ENCODE data around the gene RBM43. TPM values are rescaled to one million over a fixed set of nuclear protein-coding genes. Genes with fewer than 3 reads are reported as not detected.

The RBM43 gene
- polyA plus RNA-seq, 2 of the 4 experiments (the other 2 are of a cell fraction): 4.8 to 9.3 TPM

GRCh38 chr2:151246152-151246551, 15.5 kb downstream of the RBM43 start:
- no peak for TF ChIP-seq FOSB (CRISPR knock-in tag; IDR thresholded peaks at IDR 0.05)
- TF ChIP-seq EHMT2 (IDR thresholded peaks at IDR 0.05; ENCODE audit: low read depth): no peak
- no peak for TF ChIP-seq HOXA7 (CRISPR knock-in tag; IDR thresholded peaks at IDR 0.05)
- TF ChIP-seq CHD2 (IDR thresholded peaks at IDR 0.05; ENCODE audit: low read length, partially characterized antibody): no peak
- ChIA-PET POLR2A (no interaction called here), CTCF (no interaction called here)
- DNase-seq (ENCODE audit: low read depth in 1 of 2, low spot score in 1 of 2) (no peak), ATAC-seq (no peak), FAIRE-seq (no peak)
- no peak overlapping the region for H3K27ac ChIP-seq
- H3K9me3 ChIP-seq: no peaks in the 10 kb centered on the region
- H3K4me1 ChIP-seq: 0 out of 3 replicates have a peak, but pooled peaks cover 4% of the 10 kb centered on the region
- no peak overlapping the region for H3K4me3 ChIP-seq
- 46% methylated on average over 1 of the region's 1 CpG for WGBS (ENCODE audit: missing lambda C conversion rate)
- H3K4me2 ChIP-seq: no peak overlapping the region

DNA sequence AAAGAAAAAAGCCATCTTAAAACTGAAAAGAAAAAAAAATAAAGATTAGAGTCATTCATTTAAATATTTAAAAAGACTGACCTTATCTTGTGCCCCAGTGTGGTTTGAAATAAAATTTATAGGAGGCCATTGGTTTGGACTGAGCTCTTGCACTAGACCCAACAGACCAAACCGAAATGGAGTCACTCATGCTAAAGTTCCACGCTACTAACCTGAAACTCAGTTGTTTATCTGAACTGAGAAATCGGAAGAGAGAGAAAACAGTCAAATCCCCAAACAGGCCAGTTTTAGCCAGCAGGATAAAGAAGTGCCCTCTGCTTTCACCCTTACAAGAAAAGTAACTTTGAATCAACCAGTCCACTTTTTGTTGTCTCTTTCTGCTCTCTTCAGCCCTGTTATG, 18.2 kb downstream of the RBM43 start:
- no peak for TF ChIP-seq MAX (IDR thresholded peaks at IDR 0.05)
- no peak for TF ChIP-seq HOXB13 (CRISPR knock-in tag; IDR thresholded peaks at IDR 0.05; ENCODE audit: low read depth)
- no peak for TF ChIP-seq REST (IDR thresholded peaks at IDR 0.05)
- no peak for TF ChIP-seq TP53 (CRISPR knock-in tag; IDR thresholded peaks at IDR 0.05)
- no peak for TF ChIP-seq MYC (IDR thresholded peaks at IDR 0.05; ENCODE audit: borderline replicate concordance, low read length)
- TF ChIP-seq ELK1 (IDR thresholded peaks at IDR 0.05; ENCODE audit: low read depth, low read length): no peak
- no peak for TF ChIP-seq RARB (CRISPR knock-in tag; IDR thresholded peaks at IDR 0.05)
- no peak for TF ChIP-seq ZSCAN20 (CRISPR knock-in tag; IDR thresholded peaks at IDR 0.05)
- no peak for TF ChIP-seq NFE2L2 (conservative IDR thresholded peaks at IDR 0.05; ENCODE audit: low read length)
- TF ChIP-seq CEBPB (IDR thresholded peaks at IDR 0.05): no peak
- TF ChIP-seq, protein P1, sequence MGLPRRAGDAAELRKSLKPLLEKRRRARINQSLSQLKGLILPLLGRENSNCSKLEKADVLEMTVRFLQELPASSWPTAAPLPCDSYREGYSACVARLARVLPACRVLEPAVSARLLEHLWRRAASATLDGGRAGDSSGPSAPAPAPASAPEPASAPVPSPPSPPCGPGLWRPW (IDR thresholded peaks at IDR 0.05): no peak
- no peak for TF ChIP-seq NPAS2 (CRISPR knock-in tag; IDR thresholded peaks at IDR 0.05; ENCODE audit: borderline replicate concordance)
- no peak for TF ChIP-seq JUNB (IDR thresholded peaks at IDR 0.05)
- no peak for TF ChIP-seq CTCF (IDR thresholded peaks at IDR 0.05)
- TF ChIP-seq POLR2A (IDR thresholded peaks at IDR 0.05; ENCODE audit: low read length): no peak
- 89% methylated on average over 3 of the region's 3 CpGs for WGBS (ENCODE audit: missing lambda C conversion rate)
- Histone ChIP-seq H3K27ac (no peak overlapping the region), H3K4me1 (peaks cover 7% of the 10 kb centered on the region; the same call in 1 of the 3 replicates), H3K9me3 (no peaks in the 10 kb centered on the region), H3K4me2 (no peak overlapping the region), H3K4me3 (no peak overlapping the region)
- CTCF ChIA-PET: interaction anchor here (1.0 kb wide), 2 partner anchors 15 to 1648 kb away, joined by 3 read pairs; no protein-coding TSS in a partner anchor
- ATAC-seq (no peak), DNase-seq (ENCODE audit: low read depth in 1 of 2, low spot score in 1 of 2) (no peak), FAIRE-seq (no peak)
- POLR2A ChIA-PET: no interaction called here

Data from A549 (cell line).